ENCODE results near the gene APBB3.
A peak's percentile ranks its signal among the peaks of the same experiment; 100 is the strongest.

Gene APBB3

GRCh38 chr5:140565024-140565779, 804 bp upstream of the APBB3 start:
- H3K27ac ChIP-seq = peak overlapping the region; percentile 93 to 94
- peak overlapping the region; percentile 67 to 77 for H3K4me3 ChIP-seq
- no peak for TF ChIP-seq CTCF (IDR thresholded peaks at IDR 0.05)
- intact Hi-C loops (cut with DNase I; ENCODE audit: low total_unique reads) = loop anchor here (2.0 to 10.0 kb wide), 3 partner anchors 74 to 160 kb away; partner anchors contain the start of genes ANKHD1 and TMCO6
- no peak for DNase-seq
- peaks cover 8 to 54% (median 44%) of the 10 kb centered on the region in 3 donors for H3K36me3 ChIP-seq
- H3K4me1 ChIP-seq = peaks cover 0 to 60% (median 41%) of the 10 kb centered on the region in 4 donors
- no peaks in the 10 kb centered on the region for H3K9me3 ChIP-seq
- H3K27me3 ChIP-seq = no peaks in the 10 kb centered on the region

GRCh38 chr5:140563596-140563995, 802 bp downstream of the APBB3 start:
- no peak for TF ChIP-seq CTCF (IDR thresholded peaks at IDR 0.05)
- peak overlapping the region; percentile 67 to 77 for H3K4me3 ChIP-seq
- H3K27me3 ChIP-seq = no peaks in the 10 kb centered on the region
- H3K27ac ChIP-seq = peak overlapping the region; percentile 93 to 94
- peaks cover 8 to 51% (median 36%) of the 10 kb centered on the region in 3 donors for H3K36me3 ChIP-seq
- H3K9me3 ChIP-seq = no peaks in the 10 kb centered on the region
- DNase-seq = no peak
- peaks cover 0 to 56% (median 37%) of the 10 kb centered on the region in 4 donors for H3K4me1 ChIP-seq
- intact Hi-C loops (cut with DNase I; ENCODE audit: low total_unique reads) = loop anchor here (10.0 kb wide), 2 partner anchors 151 to 159 kb away; partner anchors contain the start of gene ANKHD1

GRCh38 chr5:140561753-140562523, 2.5 kb downstream of the APBB3 start:
- intact Hi-C loops (cut with DNase I; ENCODE audit: low total_unique reads) = loop anchor here (10.0 kb wide), 2 partner anchors 153 to 157 kb away; partner anchors contain the start of gene ANKHD1
- Histone ChIP-seq H3K4me1 (peaks cover 4 to 52% (median 33%) of the 10 kb centered on the region in 4 donors), H3K4me3 (no peak overlapping the region), H3K27me3 (no peaks in the 10 kb centered on the region), H3K9me3 (no peaks in the 10 kb centered on the region), H3K27ac (no peak overlapping the region), H3K36me3 (peaks cover 0 to 34% (median 19%) of the 10 kb centered on the region in 3 donors)
- no peak for TF ChIP-seq CTCF (IDR thresholded peaks at IDR 0.05)
- DNase-seq = no peak

- Histone ChIP-seq H3K27me3 (no peaks in the 10 kb centered on the region), H3K27ac (no peak overlapping the region), H3K36me3 (peaks cover 0 to 24% (median 13%) of the 10 kb centered on the region in 3 donors), H3K9me3 (no peaks in the 10 kb centered on the region), H3K4me1 (peaks cover 4 to 48% (median 30%) of the 10 kb centered on the region in 4 donors), H3K4me3 (no peak overlapping the region)
- DNase-seq = no peak
- no peak for TF ChIP-seq CTCF (IDR thresholded peaks at IDR 0.05)
- intact Hi-C loops (cut with DNase I; ENCODE audit: low total_unique reads) = loop anchor here (10.0 kb wide), 2 partner anchors 155 kb away; partner anchors contain the start of gene ANKHD1
These were observed 4.2 kb downstream of the APBB3 start for GRCh38 chr5:140560227-140560626.

- Histone ChIP-seq H3K4me1 (peaks cover 4 to 51% (median 30%) of the 10 kb centered on the region in 4 donors), H3K36me3 (peaks cover 0 to 24% (median 13%) of the 10 kb centered on the region in 3 donors), H3K27me3 (no peaks in the 10 kb centered on the region), H3K4me3 (no peak overlapping the region), H3K27ac (peak overlapping the region; percentile 85 to 91), H3K9me3 (no peaks in the 10 kb centered on the region)
- intact Hi-C loops (cut with DNase I; ENCODE audit: low total_unique reads) = no loop called here
- DNase-seq = no peak
- no peak for TF ChIP-seq CTCF (IDR thresholded peaks at IDR 0.05)
These were observed 5.9 kb downstream of the APBB3 start for GRCh38 chr5:140558542-140558941.
